HCT116 (cell line): ENCODE results near the gene ESPL1. TPM values are rescaled to one million over a fixed set of nuclear protein-coding genes. Genes with fewer than 3 reads are reported as not detected.

ENCODE experiments used
- ATAC-seq: fragments of 200-7000 bp; cut with Tn5 transposase; 2 replicates; pipeline ENCODE4 v1.9.1; 2020; ENCODE audit warnings: mild to moderate bottlenecking, moderate library complexity
- BruUV-seq: library from RNA; stranded (reverse); fragments of 400-500 nt; replicated peaks from 2 replicates; lab custom pipeline; 2021; lab: Mats Ljungman, UMichigan
- CTCF ChIA-PET: fragments of 300-600 bp; sonication (Branson Sonifier 250); formaldehyde crosslinking; loops from one replicate; lab custom pipeline; 2021; ENCODE audit warnings: antibody characterized with exemption; lab: Charles Lee
- POLR2A ChIA-PET: fragments of 300-600, 350-600 bp; sonication (Branson Sonifier 250); formaldehyde crosslinking; loops from one replicate; lab custom pipeline; 2021; ENCODE audit warnings: antibody characterized with exemption; lab: Charles Lee
- RAD21 ChIA-PET, 2 experiments: fragments of 300-600 bp; sonication (Branson Sonifier 250); formaldehyde crosslinking; loops; one replicate each; lab custom pipeline; 2023; ENCODE audit warnings: low total read pairs in 2 of 2; ENCODE audit not compliant: uncharacterized antibody in 2 of 2, unreplicated experiment in 2 of 2, low non-redundant PET in 1 of 2; lab: Charles Lee
- DNase-seq: peaks from one replicate; pipeline ENCODE4 v3.0.0-alpha.2; 2010; ENCODE audit warnings: low read depth, low spot score
- H2AFZ ChIP-seq: fragments of 200-600 bp; shearing (Covaris generic), sonication (generic); 2 replicates; pipeline ENCODE4 v1.6.1; 2017; ENCODE audit warnings: low read depth, mixed run types, mixed read lengths, antibody characterized with exemption, low read length; ENCODE audit not compliant: poor library complexity, severe bottlenecking
- H3K27ac ChIP-seq: 2 replicates; pipeline ENCODE4 v1.5.1; 2012; ENCODE audit warnings: low read depth, low read length
- H3K27me3 ChIP-seq: fragments of 200-600 bp; sonication (generic); 2 replicates; pipeline ENCODE4 v1.6.1; 2016; ENCODE audit warnings: mixed run types, low read length, mixed read lengths; ENCODE audit not compliant: insufficient read depth
- H3K36me3 ChIP-seq, 2 experiments: fragments of 200-500 bp in 1 of 2; fragments of 200-600 bp in 1 of 2; sonication (Bioruptor generic) in 1 of 2; sonication (generic) in 1 of 2; 2 replicates each; pipeline versions ENCODE4 v1.5.1 to v1.6.1; 2014 to 2016; ENCODE audit warnings: low read length in 2 of 2, inconsistent platforms in 1 of 2, mixed read lengths in 1 of 2, mixed run types in 1 of 2; ENCODE audit not compliant: insufficient read depth in 2 of 2, control insufficient read depth in 1 of 2
- H3K4me1 ChIP-seq, 2 experiments: fragments of 200-600 bp in 1 of 2; sonication (generic) in 1 of 2; 2 replicates each; pipeline versions ENCODE4 v1.5.1 to v1.6.1; 2012 to 2017; ENCODE audit warnings: low read length in 2 of 2, inconsistent platforms in 1 of 2, mild to moderate bottlenecking in 1 of 2, mixed read lengths in 1 of 2, mixed run types in 1 of 2, moderate library complexity in 1 of 2; ENCODE audit not compliant: insufficient read depth in 2 of 2, control insufficient read depth in 1 of 2
- H3K4me2 ChIP-seq: fragments of 200-600 bp; sonication (generic); 2 replicates; pipeline ENCODE4 v1.6.1; 2017; ENCODE audit warnings: mixed run types, low read length, mixed read lengths
- H3K4me3 ChIP-seq, 2 experiments: fragments of 200-600 bp in 1 of 2; sonication (generic) in 1 of 2; replicated peaks in 1 of 2; 2 replicates each; pipeline ENCODE4 v1.5.1; 2011 to 2016; ENCODE audit warnings: low read length in 2 of 2, control low read depth in 1 of 2, low read depth in 1 of 2, mild to moderate bottlenecking in 1 of 2, mixed read lengths in 1 of 2, mixed run types in 1 of 2
- H3K79me2 ChIP-seq: fragments of 200-600 bp; sonication (generic); 2 replicates; pipeline ENCODE4 v1.6.1; 2017; ENCODE audit warnings: mild to moderate bottlenecking, mixed run types, low read length, moderate library complexity, mixed read lengths; ENCODE audit not compliant: insufficient read depth
- H3K9ac ChIP-seq: fragments of 200-600 bp; sonication (generic); 2 replicates; pipeline ENCODE4 v1.6.1; 2016; ENCODE audit warnings: low read length, mixed read lengths
- H3K9me2 ChIP-seq: fragments of 200-600 bp; sonication (generic), shearing (Covaris generic); 2 replicates; pipeline ENCODE4 v1.6.1; 2017; ENCODE audit warnings: mixed run types, mild to moderate bottlenecking, moderate library complexity; ENCODE audit not compliant: insufficient read depth
- H3K9me3 ChIP-seq, 2 experiments: fragments of 200-500 bp in 1 of 2; fragments of 200-600 bp in 1 of 2; sonication (Bioruptor generic) in 1 of 2; sonication (generic) in 1 of 2; 2 replicates each; pipeline ENCODE4 v1.6.1; 2014 to 2017; ENCODE audit warnings: low read length in 2 of 2, mixed read lengths in 2 of 2, inconsistent platforms in 1 of 2, low read depth in 1 of 2, mild to moderate bottlenecking in 1 of 2, mixed run types in 1 of 2, moderate library complexity in 1 of 2; ENCODE audit not compliant: control insufficient read depth in 1 of 2, insufficient read depth in 1 of 2
- H4K20me1 ChIP-seq: fragments of 200-600 bp; sonication (generic), shearing (Covaris generic); 2 replicates; pipeline ENCODE4 v1.6.1; 2017; ENCODE audit warnings: mixed run types, mild to moderate bottlenecking, moderate library complexity; ENCODE audit not compliant: insufficient read depth
- ATF3 ChIP-seq: IDR thresholded peaks from 2 replicates; pipeline ENCODE4 v1.6.1; 2012
- CBX3 ChIP-seq: IDR thresholded peaks from 2 replicates; pipeline ENCODE4 v1.6.1; 2012; ENCODE audit warnings: low read depth
- EGR1 ChIP-seq: IDR thresholded peaks from 2 replicates; pipeline ENCODE4 v1.6.1; 2012; ENCODE audit warnings: low read depth
- ELF1 ChIP-seq: IDR thresholded peaks from 2 replicates; pipeline ENCODE4 v1.6.1; 2012; ENCODE audit warnings: low read depth, borderline replicate concordance
- EZH2 ChIP-seq: fragments of 200-600 bp; sonication (generic); IDR thresholded peaks from 2 replicates; pipeline ENCODE4 v1.6.1; 2017; ENCODE audit warnings: antibody characterized with exemption, mixed run types
- EZH2phosphoT487 ChIP-seq: fragments of 200-600 bp; IDR thresholded peaks from 2 replicates; pipeline ENCODE4 v1.6.1; 2018; ENCODE audit warnings: antibody characterized with exemption, borderline replicate concordance
- FOSL1 ChIP-seq: IDR thresholded peaks from 2 replicates; pipeline ENCODE4 v1.6.1; 2012; ENCODE audit warnings: low read depth
- JUND ChIP-seq: IDR thresholded peaks from 2 replicates; pipeline ENCODE4 v1.6.1; 2012
- MAX ChIP-seq: IDR thresholded peaks from 2 replicates; pipeline ENCODE4 v1.6.1; 2012
- POLR2A ChIP-seq: IDR thresholded peaks from 2 replicates; pipeline ENCODE4 v1.7.0; 2011; ENCODE audit warnings: borderline replicate concordance; ENCODE audit not compliant: insufficient read depth, insufficient read length; ENCODE audit errors: extremely low read depth
- SIN3A ChIP-seq: IDR thresholded peaks from 2 replicates; pipeline ENCODE4 v1.6.1; 2012; ENCODE audit warnings: low read depth
- TCF7L2 ChIP-seq: IDR thresholded peaks from 2 replicates; pipeline ENCODE4 v1.7.0; 2011; ENCODE audit warnings: borderline replicate concordance, inconsistent platforms; ENCODE audit not compliant: insufficient read depth, insufficient read length; ENCODE audit errors: extremely low read depth
- YY1 ChIP-seq: IDR thresholded peaks from 2 replicates; pipeline ENCODE4 v1.6.1; 2011; ENCODE audit warnings: low read length, low read depth, moderate library complexity, mild to moderate bottlenecking; ENCODE audit not compliant: insufficient replicate concordance; ENCODE audit errors: extremely low read depth
- ZFX ChIP-seq: fragments of 450-650 bp; IDR thresholded peaks from 2 replicates; pipeline ENCODE4 v1.6.1; 2017
- intact Hi-C: fragments of 100-400 bp; cut with micrococcal nuclease; formaldehyde crosslinking; loops from 2 replicates; pipeline ENCODE4 v1.10.0; 2022
- total RNA-seq: library from RNA; stranded (reverse); gene quantifications from one replicate; pipeline ENCODE4 v1.2.1, GENCODE V29; 2021; ENCODE audit not compliant: unreplicated experiment
- TF ChIP-seq, protein P1 (sequence below), 3 experiments: fragments of 200-600 bp in 1 of 3; sonication (generic) in 1 of 3; IDR thresholded peaks in 2 of 3; conservative IDR thresholded peaks in 1 of 3; 2 replicates each; pipeline ENCODE4 v1.5.1; 2012 to 2017; ENCODE audit warnings: low read depth in 2 of 3, low read length in 2 of 3, antibody characterized with exemption in 1 of 3, borderline replicate concordance in 1 of 3, control low read depth in 1 of 3, mild to moderate bottlenecking in 1 of 3, mixed read lengths in 1 of 3, mixed run types in 1 of 3, moderate library complexity in 1 of 3; ENCODE audit not compliant: insufficient read depth in 1 of 3

The ESPL1 gene
- total RNA-seq, 1 experiment from 2014 or later: 50.3 TPM

- Histone ChIP-seq H3K9me2 (no peaks in the 10 kb centered on the region), H4K20me1 (no peaks in the 10 kb centered on the region), H3K9me3 (no peaks in the 10 kb centered on the region), H3K4me3 (peak overlapping the region; percentile 82 to 95), H3K27me3 (no peaks in the 10 kb centered on the region), H3K4me1 (peaks cover 27 to 51% of the 10 kb centered on the region in 2 experiments), H2AFZ (no peak overlapping the region), H3K9ac (peak overlapping the region; percentile 93), H3K27ac (peak overlapping the region; percentile 90), H3K36me3 (peaks cover 17 to 33% of the 10 kb centered on the region in 2 experiments), H3K4me2 (peak overlapping the region; percentile 88), H3K79me2 (peaks cover 73% of the 10 kb centered on the region)
- intact Hi-C loops: no loop called here
- no TSS peak for BruUV-seq
- CTCF ChIA-PET: interaction anchor here (0.6 to 2.3 kb wide), 6 partner anchors 22 to 202 kb away, joined by 3 to 11 read pairs (median 5); partner anchors contain the start of genes AAAS, CSAD, TARBP2 and ZNF740
- RAD21 ChIA-PET: interaction anchor here in 1 of 2 experiments (0.5 to 1.0 kb wide), 2 partner anchors 85 to 205 kb away, joined by 4 to 5 read pairs; no protein-coding TSS in a partner anchor
- TF ChIP-seq JUND (peak; percentile 19; the same call in 1 of the 2 replicates), EGR1 (no peak)
- peak; percentile 7; the same call in 1 of the 2 replicates for ATAC-seq
- POLR2A ChIA-PET: interaction anchor here (1.4 kb wide), 1 partner anchor 22 kb away, joined by 6 read pairs; the partner anchor contains the start of gene AAAS
- peak; percentile 29 for DNase-seq
Observed at GRCh38 chr12:53299101-53299453, 31.0 kb downstream of the ESPL1 start.

GRCh38 chr12:53299454-53300180 lies 31.5 kb downstream of the ESPL1 start, which contains the start of gene MYG1:
Gene MYG1, plus strand, starts transcription at chr12:53299695. Its CDS starts 43 bp downstream, at chr12:53299738.
- Histone ChIP-seq H3K9me2 (no peaks in the 10 kb centered on the region), H3K4me2 (peak within 1 kb of the TSS; percentile 88), H3K4me3 (peak within 1 kb of the TSS; percentile 82 to 95), H3K36me3 (peaks cover 17 to 33% of the 10 kb centered on the region in 2 experiments), H3K27me3 (no peaks in the 10 kb centered on the region), H3K9ac (peak within 1 kb of the TSS; percentile 93), H3K9me3 (no peaks in the 10 kb centered on the region), H3K79me2 (peaks cover 74% of the 10 kb centered on the region), H3K27ac (peak within 1 kb of the TSS; percentile 90), H4K20me1 (no peaks in the 10 kb centered on the region), H3K4me1 (peaks cover 27 to 50% of the 10 kb centered on the region in 2 experiments), H2AFZ (no peak within 1 kb of the TSS)
- POLR2A ChIA-PET: interaction anchor here (1.4 kb wide), 1 partner anchor 22 kb away, joined by 6 read pairs; the partner anchor contains the start of gene AAAS
- no TSS peak for BruUV-seq
- DNase-seq (peak; percentile 80), ATAC-seq (peak; percentile 80)
- RAD21 ChIA-PET: interaction anchor here in 1 of 2 experiments (1.0 kb wide), 1 partner anchor 86 kb away, joined by 4 read pairs; no protein-coding TSS in a partner anchor
- CTCF ChIA-PET: interaction anchor here (0.6 to 2.3 kb wide), 6 partner anchors 22 to 201 kb away, joined by 3 to 11 read pairs (median 5); partner anchors contain the start of genes AAAS, CSAD, TARBP2 and ZNF740
- intact Hi-C loops: no loop called here
- TF ChIP-seq ELF1: peak; percentile 72; the same call in 1 of the 2 replicates
- no peak for TF ChIP-seq EZH2
- peak; percentile 83 for TF ChIP-seq MAX
- peak; percentile 55 for TF ChIP-seq YY1
- no peak for TF ChIP-seq EZH2phosphoT487
- no peak for TF ChIP-seq ATF3
- TF ChIP-seq CBX3: no peak
- TF ChIP-seq SIN3A: peak; percentile 67; the same call in 1 of the 2 replicates
- TF ChIP-seq POLR2A: peak; percentile 57
- TF ChIP-seq TCF7L2: no peak
- no peak for TF ChIP-seq ZFX
- TF ChIP-seq, protein P1, sequence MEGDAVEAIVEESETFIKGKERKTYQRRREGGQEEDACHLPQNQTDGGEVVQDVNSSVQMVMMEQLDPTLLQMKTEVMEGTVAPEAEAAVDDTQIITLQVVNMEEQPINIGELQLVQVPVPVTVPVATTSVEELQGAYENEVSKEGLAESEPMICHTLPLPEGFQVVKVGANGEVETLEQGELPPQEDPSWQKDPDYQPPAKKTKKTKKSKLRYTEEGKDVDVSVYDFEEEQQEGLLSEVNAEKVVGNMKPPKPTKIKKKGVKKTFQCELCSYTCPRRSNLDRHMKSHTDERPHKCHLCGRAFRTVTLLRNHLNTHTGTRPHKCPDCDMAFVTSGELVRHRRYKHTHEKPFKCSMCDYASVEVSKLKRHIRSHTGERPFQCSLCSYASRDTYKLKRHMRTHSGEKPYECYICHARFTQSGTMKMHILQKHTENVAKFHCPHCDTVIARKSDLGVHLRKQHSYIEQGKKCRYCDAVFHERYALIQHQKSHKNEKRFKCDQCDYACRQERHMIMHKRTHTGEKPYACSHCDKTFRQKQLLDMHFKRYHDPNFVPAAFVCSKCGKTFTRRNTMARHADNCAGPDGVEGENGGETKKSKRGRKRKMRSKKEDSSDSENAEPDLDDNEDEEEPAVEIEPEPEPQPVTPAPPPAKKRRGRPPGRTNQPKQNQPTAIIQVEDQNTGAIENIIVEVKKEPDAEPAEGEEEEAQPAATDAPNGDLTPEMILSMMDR (IDR thresholded peaks at IDR 0.05 in 2 of 3, conservative IDR thresholded peaks at IDR 0.05 in 1 of 3; ENCODE audit: borderline replicate concordance in 1 of 3, insufficient read depth in 1 of 3, low read depth in 2 of 3, low read length in 2 of 3): peak in 1 of 3 experiments; percentile 27; a peak in 3 of 6 replicates
- TF ChIP-seq FOSL1: no peak
